PC-3 (cell line): Measurements from ENCODE around the gene PARP3. TPM values are rescaled to one million over a fixed set of nuclear protein-coding genes. Genes with fewer than 3 reads are reported as not detected.

Source experiments
- ATAC-seq: fragments of 200-7000 bp; cut with Tn5 transposase; 2 replicates; pipeline ENCODE4 v1.9.1; 2020; ENCODE audit warnings: mild to moderate bottlenecking, moderate library complexity
- BruUV-seq: library from RNA; stranded (reverse); fragments of 400-500 nt; replicated peaks from 2 replicates; lab custom pipeline; 2021; lab: Mats Ljungman, UMichigan
- CTCF ChIA-PET: fragments of 300-600 bp; sonication (Branson Sonifier 250); formaldehyde crosslinking; loops from one replicate; lab custom pipeline; 2022; ENCODE audit warnings: antibody characterized with exemption; lab: Charles Lee
- POLR2A ChIA-PET: fragments of 300-600 bp; sonication (Branson Sonifier 250); formaldehyde crosslinking; loops from one replicate; lab custom pipeline; 2022; ENCODE audit warnings: antibody characterized with exemption; ENCODE audit not compliant: unreplicated experiment; lab: Charles Lee
- DNase-seq: peaks from one replicate; pipeline ENCODE4 v3.0.0-alpha.2; 2015
- H2AFZ ChIP-seq: fragments of 300-600 bp; sonication (generic); 2 replicates; pipeline ENCODE4 v1.6.0; 2016; ENCODE audit warnings: antibody characterized with exemption, low read length
- H3F3A ChIP-seq: fragments of 300-600 bp; sonication (generic); one replicate; pipeline ENCODE4 v1.6.0; 2017; ENCODE audit warnings: antibody characterized with exemption, low read length, control low read depth, mild to moderate bottlenecking; ENCODE audit not compliant: unreplicated experiment
- H3K27ac ChIP-seq: fragments of 300-600 bp; sonication (generic); 2 replicates; pipeline ENCODE4 v1.5.1; 2016; ENCODE audit warnings: mild to moderate bottlenecking, low read length
- H3K27me3 ChIP-seq: fragments of 300-600 bp; sonication (generic); 2 replicates; pipeline ENCODE4 v1.6.1; 2016; ENCODE audit warnings: low read length, mixed read lengths
- H3K36me3 ChIP-seq: fragments of 300-600 bp; sonication (generic); 2 replicates; pipeline ENCODE4 v1.6.1; 2016; ENCODE audit warnings: low read depth, mixed run types, low read length, mixed read lengths
- H3K4me1 ChIP-seq: fragments of 300-600 bp; sonication (generic); 2 replicates; pipeline ENCODE4 v1.5.1; 2016; ENCODE audit warnings: low read length; ENCODE audit not compliant: insufficient read depth
- H3K4me2 ChIP-seq: fragments of 300-600 bp; sonication (generic); 2 replicates; pipeline ENCODE4 v1.6.0; 2016; ENCODE audit warnings: low read length
- H3K4me3 ChIP-seq: fragments of 300-600 bp; sonication (generic); 2 replicates; pipeline ENCODE4 v1.5.1; 2016; ENCODE audit warnings: mild to moderate bottlenecking, low read length, mixed read lengths
- H3K79me2 ChIP-seq: fragments of 300-600 bp; sonication (generic); 2 replicates; pipeline ENCODE4 v1.6.1; 2017; ENCODE audit warnings: low read length, mixed read lengths
- H3K9ac ChIP-seq: fragments of 300-600 bp; sonication (generic); 2 replicates; pipeline ENCODE4 v1.6.0; 2016; ENCODE audit warnings: mild to moderate bottlenecking, low read length
- H3K9me2 ChIP-seq: fragments of 300-600 bp; sonication (generic); replicated peaks from 2 replicates; pipeline ENCODE4 v1.6.1; 2016; ENCODE audit warnings: mixed run types, low read length, mixed read lengths
- H3K9me3 ChIP-seq: fragments of 300-600 bp; sonication (generic); 2 replicates; pipeline ENCODE4 v1.6.1; 2016; ENCODE audit warnings: low read length, mixed read lengths
- H4K20me1 ChIP-seq: fragments of 300-600 bp; sonication (generic); 2 replicates; pipeline ENCODE4 v1.6.1; 2016; ENCODE audit warnings: low read length, mixed read lengths
- CTCF ChIP-seq: fragments of 300-600 bp; sonication (generic); conservative IDR thresholded peaks from 2 replicates; pipeline ENCODE4 v1.5.1; 2017; ENCODE audit warnings: antibody characterized with exemption, low read depth, mild to moderate bottlenecking, low read length
- EZH2 ChIP-seq: fragments of 300-600 bp; sonication (generic); IDR thresholded peaks from one replicate; pipeline ENCODE4 v1.6.1; 2017; ENCODE audit warnings: antibody characterized with exemption, mild to moderate bottlenecking, low read length; ENCODE audit not compliant: unreplicated experiment
- EZH2phosphoT487 ChIP-seq: fragments of 300-600 bp; sonication (generic); IDR thresholded peaks from 2 replicates; pipeline ENCODE4 v1.6.1; 2018; ENCODE audit warnings: mild to moderate bottlenecking, antibody characterized with exemption, low read length, borderline replicate concordance
- intact Hi-C: fragments of 100-400 bp; cut with micrococcal nuclease; formaldehyde crosslinking; loops from 2 replicates; pipeline ENCODE4 v1.9.0; 2023
- total RNA-seq: library from RNA; depleted of rRNA; stranded (reverse); fragments of >200 nt; gene quantifications from 2 replicates; pipeline ENCODE4 v1.2.3, GENCODE V29; 2014; rRNA removed

PARP3 gene
- total RNA-seq, 1 experiment from 2014 or later = 19.3 TPM

GRCh38 chr3:51997935-51998596, 55.9 kb downstream of the PARP3 start:
- H3K9ac ChIP-seq = no peak overlapping the region
- no peaks in the 10 kb centered on the region for H3K9me2 ChIP-seq
- POLR2A ChIA-PET = interaction anchor here (0.6 kb wide), 2 partner anchors 33 to 48 kb away, joined by 3 to 4 read pairs; no protein-coding TSS in a partner anchor
- peak overlapping the region; percentile 15; the same call in 1 of the 2 replicates for H3K27ac ChIP-seq
- H3K27me3 ChIP-seq = no peaks in the 10 kb centered on the region
- peaks cover 19% of the 10 kb centered on the region for H3K36me3 ChIP-seq
- 0 out of 2 replicates have a peak, but pooled peaks cover 4% of the 10 kb centered on the region for H4K20me1 ChIP-seq
- peaks cover 10% of the 10 kb centered on the region for H3F3A ChIP-seq
- peak overlapping the region; percentile 67 for H3K4me2 ChIP-seq
- ATAC-seq (peak; percentile 68), DNase-seq (peak; percentile 92)
- peak overlapping the region; percentile 6; the same call in 1 of the 2 replicates for H3K4me3 ChIP-seq
- no TSS peak for BruUV-seq
- 0 out of 2 replicates have a peak overlapping the region, but pooled peaks have one; percentile 5 for H2AFZ ChIP-seq
- peaks cover 22% of the 10 kb centered on the region for H3K4me1 ChIP-seq
- no peaks in the 10 kb centered on the region for H3K9me3 ChIP-seq
- CTCF ChIA-PET = interaction anchor here (0.5 to 1.0 kb wide), 6 partner anchors 15 to 1673 kb away, joined by 3 to 4 read pairs (median 3); partner anchors contain the start of gene ABHD14B
- peaks cover 24% of the 10 kb centered on the region for H3K79me2 ChIP-seq
- intact Hi-C loops = loop anchor here (1.0 to 2.0 kb wide), 2 partner anchors 15 to 23 kb away; partner anchors contain the start of genes ABHD14A, ABHD14B and ACY1
- TF ChIP-seq CTCF = no peak
- no peak for TF ChIP-seq EZH2phosphoT487
- TF ChIP-seq EZH2 = no peak

Other genes starting within 250 kb of the PARP3 start
- 0.07 and 0.17 TPM in 2 replicates for gene GRM2, start 235.3 kb upstream of the PARP3 start, total RNA-seq
- gene IQCF6, start 163.1 kb upstream of the PARP3 start, total RNA-seq = not detected in 2 replicates
- gene IQCF2, start 80.7 kb upstream of the PARP3 start, total RNA-seq = not detected in 2 replicates
- not detected in 2 replicates for gene IQCF5, start 66.8 kb upstream of the PARP3 start, total RNA-seq
- 0.22 TPM in 1 of 2 replicates, not detected in the other for gene IQCF1, start 39.0 kb upstream of the PARP3 start, total RNA-seq
- gene RRP9, start 459 bp upstream of the PARP3 start, total RNA-seq = 95.0 and 112 TPM in 2 replicates
- gene GPR62, start 13.0 kb downstream of the PARP3 start, total RNA-seq = not detected in 2 replicates
- gene PCBP4, start 25.1 kb downstream of the PARP3 start, total RNA-seq = 45.8 and 59.1 TPM in 2 replicates
- gene ABHD14B, start 31.7 kb downstream of the PARP3 start, total RNA-seq = 49.6 and 53.8 TPM in 2 replicates
- gene ABHD14A, start 32.7 kb downstream of the PARP3 start, total RNA-seq = 22.1 and 23.4 TPM in 2 replicates
- 71.3 and 113 TPM in 2 replicates for gene ACY1, start 41.2 kb downstream of the PARP3 start, total RNA-seq
- 1,539 and 1,807 TPM in 2 replicates for gene RPL29, start 53.5 kb downstream of the PARP3 start, total RNA-seq
- gene DUSP7, start 114.2 kb downstream of the PARP3 start, total RNA-seq = 40.9 and 51.1 TPM in 2 replicates
- 41.5 and 43.0 TPM in 2 replicates for gene POC1A, start 212.1 kb downstream of the PARP3 start, total RNA-seq